ENCODE results near the gene RPP25. TPM values are rescaled to one million over a fixed set of nuclear protein-coding genes. Genes with fewer than 3 reads are reported as not detected.

The RPP25 gene
- total RNA-seq, 1 donor from 2014 or later: 24.0 TPM

GRCh38 chr15:74978503-74978902 lies 21.9 kb upstream of the RPP25 start:
- Mint-ChIP-seq H3K27me3 (ENCODE audit: unreplicated experiment) (peaks cover 2% of the 10 kb centered on the region), H3K4me1 (ENCODE audit: unreplicated experiment) (peaks cover 21% of the 10 kb centered on the region), H3K9me3 (ENCODE audit: unreplicated experiment) (no peaks in the 10 kb centered on the region), H3K36me3 (ENCODE audit: low read depth, unreplicated experiment) (no peaks in the 10 kb centered on the region), H3K4me3 (ENCODE audit: unreplicated experiment) (no peak overlapping the region), H3K27ac (ENCODE audit: unreplicated experiment) (no peak overlapping the region)
- no peak for DNase-seq (ENCODE audit: low spot score)
- no peak for TF ChIP-seq CTCF (IDR thresholded peaks at IDR 0.05; ENCODE audit: unreplicated experiment)

- H3K27ac Mint-ChIP-seq (ENCODE audit: unreplicated experiment): no peak overlapping the region
- peaks cover 2% of the 10 kb centered on the region for H3K27me3 Mint-ChIP-seq (ENCODE audit: unreplicated experiment)
- no peak overlapping the region for H3K4me3 Mint-ChIP-seq (ENCODE audit: unreplicated experiment)
- DNase-seq (ENCODE audit: low spot score): no peak
- H3K36me3 Mint-ChIP-seq (ENCODE audit: low read depth, unreplicated experiment): no peaks in the 10 kb centered on the region
- H3K4me1 Mint-ChIP-seq (ENCODE audit: unreplicated experiment): peaks cover 19% of the 10 kb centered on the region
- no peaks in the 10 kb centered on the region for H3K9me3 Mint-ChIP-seq (ENCODE audit: unreplicated experiment)
- TF ChIP-seq CTCF (IDR thresholded peaks at IDR 0.05; ENCODE audit: unreplicated experiment): no peak
Measured at GRCh38 chr15:74978077-74978476, 21.5 kb upstream of the RPP25 start.

- DNase-seq (ENCODE audit: low spot score): no peak
- Mint-ChIP-seq H3K27ac (ENCODE audit: unreplicated experiment) (no peak overlapping the region), H3K4me3 (ENCODE audit: unreplicated experiment) (no peak overlapping the region), H3K4me1 (ENCODE audit: unreplicated experiment) (peaks cover 22% of the 10 kb centered on the region), H3K9me3 (ENCODE audit: unreplicated experiment) (no peaks in the 10 kb centered on the region), H3K36me3 (ENCODE audit: low read depth, unreplicated experiment) (peaks cover 5% of the 10 kb centered on the region), H3K27me3 (ENCODE audit: unreplicated experiment) (peaks cover 2% of the 10 kb centered on the region)
- no peak for TF ChIP-seq CTCF (IDR thresholded peaks at IDR 0.05; ENCODE audit: unreplicated experiment)
Measured at GRCh38 chr15:74977599-74977998, 21.0 kb upstream of the RPP25 start.

- H3K36me3 Mint-ChIP-seq (ENCODE audit: low read depth, unreplicated experiment): peaks cover 5% of the 10 kb centered on the region
- H3K27me3 Mint-ChIP-seq (ENCODE audit: unreplicated experiment): peaks cover 2% of the 10 kb centered on the region
- no peak overlapping the region for H3K4me3 Mint-ChIP-seq (ENCODE audit: unreplicated experiment)
- no peak for TF ChIP-seq CTCF (IDR thresholded peaks at IDR 0.05; ENCODE audit: unreplicated experiment)
- H3K4me1 Mint-ChIP-seq (ENCODE audit: unreplicated experiment): peaks cover 18% of the 10 kb centered on the region
- H3K27ac Mint-ChIP-seq (ENCODE audit: unreplicated experiment): no peak overlapping the region
- DNase-seq (ENCODE audit: low spot score): no peak
- no peaks in the 10 kb centered on the region for H3K9me3 Mint-ChIP-seq (ENCODE audit: unreplicated experiment)
Measured at GRCh38 chr15:74976159-74976558, 19.6 kb upstream of the RPP25 start.

- Mint-ChIP-seq H3K4me3 (ENCODE audit: unreplicated experiment) (no peak overlapping the region), H3K27ac (ENCODE audit: unreplicated experiment) (no peak overlapping the region), H3K27me3 (ENCODE audit: unreplicated experiment) (peaks cover 3% of the 10 kb centered on the region), H3K9me3 (ENCODE audit: unreplicated experiment) (no peaks in the 10 kb centered on the region), H3K36me3 (ENCODE audit: low read depth, unreplicated experiment) (peaks cover 5% of the 10 kb centered on the region), H3K4me1 (ENCODE audit: unreplicated experiment) (peaks cover 25% of the 10 kb centered on the region)
- TF ChIP-seq CTCF (IDR thresholded peaks at IDR 0.05; ENCODE audit: unreplicated experiment): no peak
- DNase-seq (ENCODE audit: low spot score): no peak
Measured at GRCh38 chr15:74967670-74968069, 11.1 kb upstream of the RPP25 start.

Measured in endothelial cell (in vitro differentiated cells).